Stimulated activated naive CD8-positive, alpha-beta T cell treated with anti-CD3 and anti-CD28 coated beads, Interleukin-15, Interleukin-2, amounts not matched to agents 100 U/mL and 50 U/mL, for 24 hours (primary cell): ENCODE data around the gene FOXO1.
A peak's percentile ranks its signal among the peaks of the same experiment; 100 is the strongest.

Experiments
- ATAC-seq: fragments of 150-1000 bp; cut with Tn5 transposase; one replicate; pipeline ENCODE4 v1.10.0; 2021
- DNase-seq: peaks from one replicate; pipeline ENCODE4 v3.0.0; 2021

FOXO1 gene

GRCh38 chr13:40609972-40610726 is 56.3 kb downstream of the FOXO1 start:
- DNase-seq: no peak
- no peak for ATAC-seq

GRCh38 chr13:40608308-40608707 is 58.1 kb downstream of the FOXO1 start:
- no peak for DNase-seq
- no peak for ATAC-seq

GRCh38 chr13:40605573-40605972 is 60.9 kb downstream of the FOXO1 start:
- peak; percentile 94 for ATAC-seq
- peak; percentile 27 for DNase-seq

- DNase-seq (no peak), ATAC-seq (no peak)
Observed at GRCh38 chr13:40604135-40604534, 62.3 kb downstream of the FOXO1 start.

- DNase-seq: peak; percentile 58
- ATAC-seq: peak; percentile 89
Observed at GRCh38 chr13:40600149-40600751, 66.2 kb downstream of the FOXO1 start.

GRCh38 chr13:40599747-40600146 is 66.7 kb downstream of the FOXO1 start:
- no peak for DNase-seq
- peak; percentile 49 for ATAC-seq

- no peak for DNase-seq
Observed at GRCh38 chr13:40599124-40599523, 67.3 kb downstream of the FOXO1 start.

GRCh38 chr13:40598569-40598968 is 67.9 kb downstream of the FOXO1 start:
- DNase-seq (no peak), ATAC-seq (no peak)

More at GRCh38 chr13:40599124-40599523, 67.3 kb downstream of the FOXO1 start:
- peak; percentile 58 for ATAC-seq

GRCh38 chr13:40597735-40598365 is 68.6 kb downstream of the FOXO1 start:
- ATAC-seq (no peak), DNase-seq (no peak)

- DNase-seq (no peak), ATAC-seq (no peak)
Observed at GRCh38 chr13:40596484-40596883, 70.0 kb downstream of the FOXO1 start.

- ATAC-seq: no peak
Observed at GRCh38 chr13:40595693-40596092, 70.7 kb downstream of the FOXO1 start.

GRCh38 chr13:40592035-40592434 is 74.4 kb downstream of the FOXO1 start:
- DNase-seq (no peak), ATAC-seq (no peak)

More at GRCh38 chr13:40595693-40596092, 70.7 kb downstream of the FOXO1 start:
- no peak for DNase-seq

- ATAC-seq (no peak), DNase-seq (no peak)
Observed at GRCh38 chr13:40591091-40591490, 75.3 kb downstream of the FOXO1 start.

GRCh38 chr13:40590112-40590862 is 76.2 kb downstream of the FOXO1 start:
- ATAC-seq (no peak), DNase-seq (no peak)

- DNase-seq (no peak), ATAC-seq (peak; percentile 76)
Observed at GRCh38 chr13:40589285-40590109, 76.9 kb downstream of the FOXO1 start.

GRCh38 chr13:40588101-40588500 is 78.3 kb downstream of the FOXO1 start:
- DNase-seq (no peak), ATAC-seq (no peak)

GRCh38 chr13:40586886-40587565 is 79.4 kb downstream of the FOXO1 start:
- no peak for DNase-seq
- ATAC-seq: no peak

- DNase-seq: no peak
- ATAC-seq: no peak
Observed at GRCh38 chr13:40585911-40586471, 80.5 kb downstream of the FOXO1 start.

GRCh38 chr13:40583738-40584137 is 82.7 kb downstream of the FOXO1 start:
- no peak for DNase-seq
- ATAC-seq: peak; percentile 58

- DNase-seq: no peak
- ATAC-seq: no peak
Observed at GRCh38 chr13:40582531-40582930, 83.9 kb downstream of the FOXO1 start.

GRCh38 chr13:40581277-40581579 is 85.2 kb downstream of the FOXO1 start:
- ATAC-seq (no peak), DNase-seq (no peak)
